Vagina (tissue), 2 donors: Measurements from ENCODE around the gene ENPP6. TPM values are rescaled to one million over a fixed set of nuclear protein-coding genes. Genes with fewer than 3 reads are reported as not detected.
A peak's percentile ranks its signal among the peaks of the same experiment; 100 is the strongest.

Experiments used
- DNase-seq, 2 donors: peaks; one replicate each; pipeline ENCODE4 v3.0.0-alpha.2; 2017; ENCODE audit errors: extremely low spot score in 2 of 2
- H3K27ac ChIP-seq: fragments of 200-600 bp; sonication (generic); one replicate; pipeline ENCODE4 v1.5.1; 2019
- H3K27me3 ChIP-seq: fragments of 200-600 bp; sonication (generic); one replicate; pipeline ENCODE4 v1.5.1; 2019
- H3K36me3 ChIP-seq, 2 donors: fragments of 200-600 bp; sonication (generic); one replicate each; pipeline ENCODE4 v1.5.1; 2017 to 2019
- H3K4me1 ChIP-seq: fragments of 200-600 bp; sonication (generic); one replicate; pipeline ENCODE4 v1.5.1; 2019
- H3K4me3 ChIP-seq, 2 donors: fragments of 200-600 bp; sonication (generic); 1 replicate in 1 of 2; 2 replicates in 1 of 2; pipeline ENCODE4 v1.5.1; 2016 to 2019
- H3K9me3 ChIP-seq: fragments of 200-600 bp; sonication (generic); one replicate; pipeline ENCODE4 v1.5.1; 2019
- CTCF ChIP-seq, 3 experiments: fragments of 450-650 bp in 2 of 3; fragments of 200-600 bp in 1 of 3; sonication (generic) in 1 of 3; IDR thresholded peaks; one replicate each; pipeline ENCODE4 v1.5.1; 2017 to 2019; ENCODE audit warnings: antibody characterized with exemption in 3 of 3, mild to moderate bottlenecking in 2 of 3, moderate library complexity in 2 of 3
- POLR2A ChIP-seq, 2 donors: fragments of 450-650 bp; IDR thresholded peaks; one replicate each; pipeline ENCODE4 v1.6.1; 2017; ENCODE audit warnings: antibody characterized with exemption in 2 of 2, mild to moderate bottlenecking in 2 of 2, moderate library complexity in 2 of 2
- POLR2AphosphoS5 ChIP-seq, 2 donors: sonication (generic); formaldehyde crosslinking; IDR thresholded peaks; one replicate each; pipeline ENCODE4 v1.9.0; 2017; ENCODE audit warnings: antibody characterized with exemption in 2 of 2, mild to moderate bottlenecking in 2 of 2, low read depth in 1 of 2; ENCODE audit not compliant: insufficient read depth in 1 of 2
- intact Hi-C: fragments of 100-400 bp; cut with DNase I; formaldehyde crosslinking; loops from one replicate; pipeline ENCODE4 v1.15.1; 2023
- total RNA-seq: library from RNA; depleted of rRNA; stranded (reverse); fragments of >200 nt; gene quantifications from one replicate; pipeline ENCODE4 v1.2.3, GENCODE V29; 2016

The ENPP6 gene
- total RNA-seq, 1 donor from 2014 or later: 0.98 TPM

GRCh38 chr4:184177271-184177670, 40.4 kb downstream of the ENPP6 start:
- TF ChIP-seq CTCF (IDR thresholded peaks at IDR 0.05): no peak
- TF ChIP-seq POLR2AphosphoS5 (IDR thresholded peaks at IDR 0.05; ENCODE audit: insufficient read depth in 1 of 2, low read depth in 1 of 2): no peak
- TF ChIP-seq POLR2A (IDR thresholded peaks at IDR 0.05): no peak
- no peaks in the 10 kb centered on the region for H3K4me1 ChIP-seq
- H3K9me3 ChIP-seq: peaks cover 4% of the 10 kb centered on the region
- H3K36me3 ChIP-seq: no peaks in the 10 kb centered on the region
- no peak overlapping the region for H3K27ac ChIP-seq
- H3K4me3 ChIP-seq: no peak overlapping the region
- no peak for DNase-seq
- intact Hi-C loops: no loop called here
- no peaks in the 10 kb centered on the region for H3K27me3 ChIP-seq

- Histone ChIP-seq H3K27ac (no peak overlapping the region), H3K4me3 (no peak overlapping the region), H3K4me1 (no peaks in the 10 kb centered on the region), H3K9me3 (peaks cover 4% of the 10 kb centered on the region), H3K27me3 (no peaks in the 10 kb centered on the region), H3K36me3 (no peaks in the 10 kb centered on the region)
- DNase-seq: peak in 1 of 2 donors; percentile 56
- intact Hi-C loops: no loop called here
- TF ChIP-seq CTCF (IDR thresholded peaks at IDR 0.05) (no peak), POLR2A (IDR thresholded peaks at IDR 0.05) (no peak), POLR2AphosphoS5 (IDR thresholded peaks at IDR 0.05; ENCODE audit: insufficient read depth in 1 of 2, low read depth in 1 of 2) (no peak)
Observed at GRCh38 chr4:184174571-184175488, 42.8 kb downstream of the ENPP6 start.

DNA sequence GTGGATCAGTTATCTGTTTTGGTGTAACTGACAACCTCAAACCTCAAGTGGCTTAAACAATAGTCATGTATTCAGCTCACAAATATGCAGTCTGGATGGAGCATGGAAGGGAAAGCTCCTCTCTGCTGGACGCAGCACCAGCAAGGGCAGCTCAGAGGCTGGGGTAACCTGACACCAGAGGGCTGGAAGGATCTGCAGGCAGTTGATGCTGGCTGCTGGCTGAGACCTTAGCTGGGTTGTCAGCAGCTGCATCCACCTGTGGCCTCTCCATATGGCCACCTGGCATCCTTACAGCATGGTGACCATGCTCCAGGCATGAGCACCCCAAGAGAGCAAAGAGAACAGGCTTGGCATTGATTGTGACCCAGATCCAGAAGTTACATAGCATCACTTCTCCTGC, 46.7 kb downstream of the ENPP6 start:
- no peaks in the 10 kb centered on the region for H3K9me3 ChIP-seq
- TF ChIP-seq POLR2A (IDR thresholded peaks at IDR 0.05) (no peak), CTCF (IDR thresholded peaks at IDR 0.05) (no peak), POLR2AphosphoS5 (IDR thresholded peaks at IDR 0.05; ENCODE audit: insufficient read depth in 1 of 2, low read depth in 1 of 2) (no peak)
- intact Hi-C loops: no loop called here

GRCh38 chr4:184169225-184169867, 48.3 kb downstream of the ENPP6 start:
- Histone ChIP-seq H3K27me3 (no peaks in the 10 kb centered on the region), H3K36me3 (no peaks in the 10 kb centered on the region), H3K4me1 (peaks cover 5% of the 10 kb centered on the region), H3K9me3 (no peaks in the 10 kb centered on the region), H3K4me3 (no peak overlapping the region), H3K27ac (no peak overlapping the region)
- peak in 1 of 2 donors; percentile 70 for DNase-seq
- TF ChIP-seq POLR2AphosphoS5 (IDR thresholded peaks at IDR 0.05; ENCODE audit: insufficient read depth in 1 of 2, low read depth in 1 of 2): no peak
- no peak for TF ChIP-seq POLR2A (IDR thresholded peaks at IDR 0.05)
- TF ChIP-seq CTCF (IDR thresholded peaks at IDR 0.05): no peak
- intact Hi-C loops: loop anchor here (5.0 kb wide), 1 partner anchor 327 kb away; no protein-coding TSS in a partner anchor

More for the DNA sequence above, 46.7 kb downstream of the ENPP6 start:
- no peak for DNase-seq
- H3K36me3 ChIP-seq: no peaks in the 10 kb centered on the region
- no peaks in the 10 kb centered on the region for H3K27me3 ChIP-seq
- no peak overlapping the region for H3K27ac ChIP-seq
- no peak overlapping the region for H3K4me3 ChIP-seq
- H3K4me1 ChIP-seq: peaks cover 5% of the 10 kb centered on the region
